GM19463 (cell line): ENCODE data around the gene CTNNA3.

Experiments used
- ATAC-seq: cut with Tn5 transposase; IDR thresholded peaks from one replicate; pipeline ENCODE4 v1.9.1; 2021; ENCODE audit warnings: mild to moderate bottlenecking, moderate library complexity; ENCODE audit not compliant: unreplicated experiment

Gene CTNNA3

GRCh38 chr10:67049988-67050387, 646.0 kb downstream of the CTNNA3 start:
- no peak for ATAC-seq

- no peak for ATAC-seq
Observed at GRCh38 chr10:67046507-67046906, 649.5 kb downstream of the CTNNA3 start.

GRCh38 chr10:67045404-67045803, 650.6 kb downstream of the CTNNA3 start:
- no peak for ATAC-seq

GRCh38 chr10:67043041-67043440, 653.0 kb downstream of the CTNNA3 start:
- no peak for ATAC-seq

GRCh38 chr10:67036808-67037207, 659.2 kb downstream of the CTNNA3 start:
- ATAC-seq: no peak

GRCh38 chr10:67033878-67034277, 662.1 kb downstream of the CTNNA3 start:
- ATAC-seq: no peak

GRCh38 chr10:67022099-67022498, 673.9 kb downstream of the CTNNA3 start:
- ATAC-seq: no peak

GRCh38 chr10:67017218-67017617, 678.8 kb downstream of the CTNNA3 start:
- ATAC-seq: no peak

GRCh38 chr10:67015225-67015624, 680.8 kb downstream of the CTNNA3 start:
- ATAC-seq: no peak

GRCh38 chr10:67011981-67012380, 684.0 kb downstream of the CTNNA3 start:
- no peak for ATAC-seq

GRCh38 chr10:67011480-67011879, 684.5 kb downstream of the CTNNA3 start:
- ATAC-seq: no peak

GRCh38 chr10:67005981-67006380, 690.0 kb downstream of the CTNNA3 start:
- no peak for ATAC-seq

GRCh38 chr10:67004690-67005089, 691.3 kb downstream of the CTNNA3 start:
- ATAC-seq: no peak

- ATAC-seq: no peak
Observed at GRCh38 chr10:66999762-67000545, 696.0 kb downstream of the CTNNA3 start.

GRCh38 chr10:66996996-66997395, 699.0 kb downstream of the CTNNA3 start:
- ATAC-seq: no peak

GRCh38 chr10:66990143-66990830, 705.7 kb downstream of the CTNNA3 start:
- ATAC-seq: no peak

GRCh38 chr10:66983475-66983818, 712.5 kb downstream of the CTNNA3 start:
- ATAC-seq: no peak

- ATAC-seq: no peak
Observed at GRCh38 chr10:66982792-66983474, 713.1 kb downstream of the CTNNA3 start.

GRCh38 chr10:66982053-66982420, 714.0 kb downstream of the CTNNA3 start:
- no peak for ATAC-seq

GRCh38 chr10:66981361-66982052, 714.5 kb downstream of the CTNNA3 start:
- ATAC-seq: no peak

GRCh38 chr10:66980246-66980815, 715.7 kb downstream of the CTNNA3 start:
- no peak for ATAC-seq
